GM12872 (cell line): Measurements from ENCODE around the gene XYLB.

ENCODE experiments used
- CTCF ChIP-seq: IDR thresholded peaks from 3 replicates; pipeline ENCODE4 v1.5.1; 2011; ENCODE audit warnings: low read depth, mild to moderate bottlenecking, low read length, moderate library complexity; ENCODE audit not compliant: insufficient read depth

XYLB gene

GRCh38 chr3:38421679-38422336, 75.2 kb downstream of the XYLB start:
- no peak for TF ChIP-seq CTCF

- no peak for TF ChIP-seq CTCF
Observed at GRCh38 chr3:38446085-38446686, 99.6 kb downstream of the XYLB start.

- TF ChIP-seq CTCF: no peak
Observed at GRCh38 chr3:38446812-38447211, 100.2 kb downstream of the XYLB start.

GRCh38 chr3:38450853-38451252, 104.3 kb downstream of the XYLB start:
- no peak for TF ChIP-seq CTCF

GRCh38 chr3:38453075-38453912, 106.7 kb downstream of the XYLB start, which contains the start of gene ACVR2B:
TSS of gene ACVR2B (plus strand) at chr3:38453890. CDS start at chr3:38454323, 433 bp downstream.
- no peak for TF ChIP-seq CTCF

GRCh38 chr3:38453913-38454177, 107.3 kb downstream of the XYLB start:
- TF ChIP-seq CTCF: no peak

- TF ChIP-seq CTCF: no peak
Observed at GRCh38 chr3:38454178-38454883, 107.7 kb downstream of the XYLB start.
